PC-9 (cell line): ENCODE measurements around the gene S100A7. TPM values are rescaled to one million over a fixed set of nuclear protein-coding genes. Genes with fewer than 3 reads are reported as not detected.
A peak's percentile ranks its signal among the peaks of the same experiment; 100 is the strongest.

Source experiments
- BruUV-seq: library from RNA; stranded (reverse); fragments of 400-500 nt; replicated peaks from 2 replicates; lab custom pipeline; 2021; lab: Mats Ljungman, UMichigan
- CTCF ChIA-PET: fragments of 300-600 bp; sonication (Branson Sonifier 250); formaldehyde crosslinking; loops from one replicate; lab custom pipeline; 2022; ENCODE audit warnings: antibody characterized with exemption; lab: Charles Lee
- POLR2A ChIA-PET: fragments of 300-600 bp; sonication (Branson Sonifier 250); formaldehyde crosslinking; loops from one replicate; lab custom pipeline; 2022; ENCODE audit warnings: antibody characterized with exemption; ENCODE audit not compliant: unreplicated experiment; lab: Charles Lee
- DNase-seq, 2 experiments: peaks; one replicate each; pipeline versions ENCODE4 v3.0.0 to v3.0.0-alpha.2; 2015 to 2022; ENCODE audit warnings: mixed read lengths in 1 of 2
- H2AFZ ChIP-seq: fragments of 200-600 bp; sonication (generic); 2 replicates; pipeline ENCODE4 v1.8.1; 2017; ENCODE audit warnings: antibody characterized with exemption
- H3F3A ChIP-seq: fragments of 200-600 bp; sonication (generic); 2 replicates; pipeline ENCODE4 v1.8.1; 2017; ENCODE audit warnings: antibody characterized with exemption, mild to moderate bottlenecking, low read depth; ENCODE audit not compliant: insufficient read depth
- H3K27ac ChIP-seq: fragments of 200-600 bp; sonication (generic); 2 replicates; pipeline ENCODE4 v1.6.1; 2016; ENCODE audit warnings: mixed run types
- H3K27me3 ChIP-seq: fragments of 200-600 bp; sonication (generic); 2 replicates; pipeline ENCODE4 v1.6.1; 2016; ENCODE audit warnings: low read depth, mixed run types; ENCODE audit not compliant: insufficient read depth
- H3K36me3 ChIP-seq: fragments of 200-600 bp; sonication (generic); 2 replicates; pipeline ENCODE4 v1.6.1; 2016; ENCODE audit warnings: low read depth, mixed run types
- H3K4me1 ChIP-seq: fragments of 200-600 bp; sonication (generic); replicated peaks from 2 replicates; pipeline ENCODE4 v1.6.1; 2016; ENCODE audit warnings: mixed run types; ENCODE audit not compliant: insufficient read depth
- H3K4me2 ChIP-seq: fragments of 200-600 bp; sonication (generic); 2 replicates; pipeline ENCODE4 v1.6.1; 2017; ENCODE audit warnings: mixed run types
- H3K4me3 ChIP-seq: fragments of 200-600 bp; sonication (generic); 2 replicates; pipeline ENCODE4 v1.6.1; 2016; ENCODE audit warnings: mixed run types
- H3K79me2 ChIP-seq: fragments of 200-600 bp; sonication (generic); 2 replicates; pipeline ENCODE4 v1.6.1; 2017; ENCODE audit warnings: low read depth, mixed run types
- H3K9me2 ChIP-seq: fragments of 200-600 bp; sonication (generic); 2 replicates; pipeline ENCODE4 v1.8.1; 2017; ENCODE audit warnings: mild to moderate bottlenecking; ENCODE audit not compliant: insufficient read depth
- H3K9me3 ChIP-seq: fragments of 200-600 bp; sonication (generic); 2 replicates; pipeline ENCODE4 v1.8.1; 2016; ENCODE audit warnings: low read depth; ENCODE audit not compliant: insufficient read depth
- H4K20me1 ChIP-seq: fragments of 200-600 bp; sonication (generic); 2 replicates; pipeline ENCODE4 v1.8.1; 2017; ENCODE audit not compliant: insufficient read depth
- EZH2 ChIP-seq: fragments of 200-600 bp; sonication (generic); IDR thresholded peaks from 2 replicates; pipeline ENCODE4 v1.8.0; 2017; ENCODE audit warnings: antibody characterized with exemption, low read depth
- intact Hi-C: fragments of 100-400 bp; cut with micrococcal nuclease; formaldehyde crosslinking; loops from one replicate; pipeline ENCODE4 v1.10.0; 2022; ENCODE audit not compliant: unreplicated experiment
- total RNA-seq: library from RNA; stranded (reverse); gene quantifications from 2 replicates; pipeline ENCODE4 v1.2.3, GENCODE V29; 2021
- TF ChIP-seq, protein P1 (sequence below): fragments of 200-600 bp; sonication (generic); conservative IDR thresholded peaks from 2 replicates; pipeline ENCODE4 v1.6.1; 2017; ENCODE audit warnings: mixed run types, antibody characterized with exemption, mild to moderate bottlenecking, moderate library complexity

Gene S100A7
- total RNA-seq, 1 experiment from 2014 or later = not detected

DNA sequence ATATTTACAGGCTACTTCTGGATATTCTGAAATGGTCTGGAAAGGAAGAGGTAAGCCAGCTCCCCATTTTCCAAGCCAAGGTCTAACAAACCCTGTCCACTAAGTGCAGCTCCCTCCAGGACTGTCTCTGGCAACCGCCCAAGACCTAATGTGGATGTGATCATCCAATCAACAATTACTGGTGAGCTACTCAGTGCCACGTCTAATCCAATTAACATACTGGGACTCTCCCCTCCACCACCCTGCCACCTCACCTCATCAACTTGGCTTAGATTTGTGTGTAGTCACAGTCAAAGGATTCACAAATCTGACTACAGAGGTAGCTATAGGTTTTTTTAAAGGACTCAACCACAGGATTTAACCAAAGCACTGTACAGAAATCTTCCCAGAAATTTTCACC is 25.4 kb upstream of the S100A7 start:
- H3K4me1 ChIP-seq = peaks cover 22% of the 10 kb centered on the region
- BruUV-seq = no TSS peak
- H3K36me3 ChIP-seq = no peaks in the 10 kb centered on the region
- no peak for TF ChIP-seq EZH2
- TF ChIP-seq, protein P1, sequence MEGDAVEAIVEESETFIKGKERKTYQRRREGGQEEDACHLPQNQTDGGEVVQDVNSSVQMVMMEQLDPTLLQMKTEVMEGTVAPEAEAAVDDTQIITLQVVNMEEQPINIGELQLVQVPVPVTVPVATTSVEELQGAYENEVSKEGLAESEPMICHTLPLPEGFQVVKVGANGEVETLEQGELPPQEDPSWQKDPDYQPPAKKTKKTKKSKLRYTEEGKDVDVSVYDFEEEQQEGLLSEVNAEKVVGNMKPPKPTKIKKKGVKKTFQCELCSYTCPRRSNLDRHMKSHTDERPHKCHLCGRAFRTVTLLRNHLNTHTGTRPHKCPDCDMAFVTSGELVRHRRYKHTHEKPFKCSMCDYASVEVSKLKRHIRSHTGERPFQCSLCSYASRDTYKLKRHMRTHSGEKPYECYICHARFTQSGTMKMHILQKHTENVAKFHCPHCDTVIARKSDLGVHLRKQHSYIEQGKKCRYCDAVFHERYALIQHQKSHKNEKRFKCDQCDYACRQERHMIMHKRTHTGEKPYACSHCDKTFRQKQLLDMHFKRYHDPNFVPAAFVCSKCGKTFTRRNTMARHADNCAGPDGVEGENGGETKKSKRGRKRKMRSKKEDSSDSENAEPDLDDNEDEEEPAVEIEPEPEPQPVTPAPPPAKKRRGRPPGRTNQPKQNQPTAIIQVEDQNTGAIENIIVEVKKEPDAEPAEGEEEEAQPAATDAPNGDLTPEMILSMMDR = no peak
- no peaks in the 10 kb centered on the region for H4K20me1 ChIP-seq
- no peaks in the 10 kb centered on the region for H3K9me2 ChIP-seq
- H3K4me3 ChIP-seq = no peak overlapping the region
- no peak overlapping the region for H2AFZ ChIP-seq
- H3K79me2 ChIP-seq = no peaks in the 10 kb centered on the region
- no peaks in the 10 kb centered on the region for H3K9me3 ChIP-seq
- peaks cover 19% of the 10 kb centered on the region for H3F3A ChIP-seq
- POLR2A ChIA-PET = no interaction called here
- H3K27me3 ChIP-seq = no peaks in the 10 kb centered on the region
- CTCF ChIA-PET = no interaction called here
- no peak overlapping the region for H3K4me2 ChIP-seq
- intact Hi-C loops = no loop called here
- no peak for DNase-seq
- no peak overlapping the region for H3K27ac ChIP-seq

DNA sequence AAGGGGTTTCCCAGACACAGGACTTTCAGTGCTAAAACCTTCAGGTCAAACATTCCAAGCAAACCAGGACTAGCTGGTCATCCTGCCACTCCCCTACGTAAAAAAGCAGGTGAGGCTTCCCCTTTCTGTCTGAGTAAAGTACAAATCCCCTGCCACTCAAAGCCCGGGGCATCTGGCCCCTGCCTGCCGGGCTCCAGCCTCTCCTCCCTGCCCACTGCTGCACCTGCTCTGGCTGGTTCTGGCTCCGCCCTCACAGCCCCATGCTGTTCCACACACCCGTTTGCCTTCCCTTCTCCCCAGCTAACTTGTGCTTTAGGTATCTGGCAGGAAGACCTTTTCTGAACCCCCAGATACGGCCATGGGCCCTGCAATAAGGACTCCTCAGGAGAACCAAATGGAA is 23.3 kb upstream of the S100A7 start:
- no peak for TF ChIP-seq EZH2
- TF ChIP-seq, protein P1 = no peak
- intact Hi-C loops = no loop called here
- no peaks in the 10 kb centered on the region for H3K27me3 ChIP-seq
- peak overlapping the region; percentile 11 for H3K4me2 ChIP-seq
- H3K9me3 ChIP-seq = no peaks in the 10 kb centered on the region
- no peaks in the 10 kb centered on the region for H3K36me3 ChIP-seq
- no peaks in the 10 kb centered on the region for H3K79me2 ChIP-seq
- no peaks in the 10 kb centered on the region for H4K20me1 ChIP-seq
- H3K27ac ChIP-seq = no peak overlapping the region
- no TSS peak for BruUV-seq
- POLR2A ChIA-PET = no interaction called here
- no peaks in the 10 kb centered on the region for H3F3A ChIP-seq
- H3K4me3 ChIP-seq = no peak overlapping the region
- H2AFZ ChIP-seq = no peak overlapping the region
- CTCF ChIA-PET = no interaction called here
- peak; percentile 14 to 68 for DNase-seq
- peaks cover 16% of the 10 kb centered on the region for H3K4me1 ChIP-seq
- H3K9me2 ChIP-seq = no peaks in the 10 kb centered on the region

DNA sequence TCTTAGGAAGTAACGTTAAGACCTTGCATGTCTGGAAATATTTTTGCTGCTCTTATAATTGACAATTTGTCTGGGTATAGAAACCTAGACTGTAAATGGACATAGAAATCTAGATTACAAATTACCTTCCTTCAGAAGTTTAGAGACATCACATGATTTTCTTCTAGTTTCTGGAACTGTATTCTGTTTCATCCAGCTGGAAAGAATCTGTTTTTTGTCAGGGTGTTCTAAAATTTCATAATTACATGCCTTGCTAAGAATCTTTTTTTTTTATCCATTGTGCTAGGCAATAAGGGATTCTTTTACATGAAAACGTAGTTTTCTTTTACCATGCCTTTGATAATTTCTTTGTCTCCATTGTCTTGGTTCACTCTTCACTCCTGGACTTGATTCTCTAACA is 20.7 kb upstream of the S100A7 start:
- H3K9me3 ChIP-seq = no peaks in the 10 kb centered on the region
- no peak overlapping the region for H2AFZ ChIP-seq
- CTCF ChIA-PET = no interaction called here
- H3F3A ChIP-seq = no peaks in the 10 kb centered on the region
- no peaks in the 10 kb centered on the region for H3K79me2 ChIP-seq
- no peak overlapping the region for H3K4me2 ChIP-seq
- POLR2A ChIA-PET = no interaction called here
- intact Hi-C loops = no loop called here
- no peaks in the 10 kb centered on the region for H4K20me1 ChIP-seq
- BruUV-seq = no TSS peak
- no peaks in the 10 kb centered on the region for H3K27me3 ChIP-seq
- H3K27ac ChIP-seq = no peak overlapping the region
- TF ChIP-seq, protein P1 = no peak
- TF ChIP-seq EZH2 = no peak
- H3K9me2 ChIP-seq = no peaks in the 10 kb centered on the region
- H3K36me3 ChIP-seq = no peaks in the 10 kb centered on the region
- no peak for DNase-seq
- no peak overlapping the region for H3K4me3 ChIP-seq
- peaks cover 23% of the 10 kb centered on the region for H3K4me1 ChIP-seq
